ENCODE data around the gene CADPS. TPM values are rescaled to one million over a fixed set of nuclear protein-coding genes. Genes with fewer than 3 reads are reported as not detected.

The CADPS gene
- total RNA-seq, 1 donor from 2014 or later: 14.3 TPM

- intact Hi-C loops (cut with micrococcal nuclease): loop anchor here (5.0 kb wide), 1 partner anchor 525 kb away; no protein-coding TSS in a partner anchor
- ATAC-seq (no peak), DNase-seq (no peak)
These were observed 207.5 kb downstream of the CADPS start for GRCh38 chr3:62667714-62668113.

GRCh38 chr3:62665627-62666437 is 209.4 kb downstream of the CADPS start:
- ATAC-seq: peak; percentile 87
- intact Hi-C loops (cut with micrococcal nuclease): loop anchor here (5.0 kb wide), 1 partner anchor 526 kb away; no protein-coding TSS in a partner anchor
- peak; percentile 67 for DNase-seq

- ATAC-seq (no peak), DNase-seq (no peak)
- intact Hi-C loops (cut with micrococcal nuclease): no loop called here
These were observed 212.5 kb downstream of the CADPS start for GRCh38 chr3:62662677-62663076.

- intact Hi-C loops (cut with micrococcal nuclease): no loop called here
- ATAC-seq: no peak
These were observed 215.6 kb downstream of the CADPS start for GRCh38 chr3:62659660-62660059.

GRCh38 chr3:62655691-62656063 is 219.5 kb downstream of the CADPS start:
- intact Hi-C loops (cut with micrococcal nuclease): no loop called here
- peak; percentile 80 for ATAC-seq
- no peak for DNase-seq

More at GRCh38 chr3:62659660-62660059, 215.6 kb downstream of the CADPS start:
- no peak for DNase-seq

- DNase-seq (no peak), ATAC-seq (peak; percentile 63)
- intact Hi-C loops (cut with micrococcal nuclease): no loop called here
These were observed 220.0 kb downstream of the CADPS start for GRCh38 chr3:62655056-62655690.

- no peak for ATAC-seq
- DNase-seq: no peak
- intact Hi-C loops (cut with micrococcal nuclease): no loop called here
These were observed 221.4 kb downstream of the CADPS start for GRCh38 chr3:62653796-62654195.

GRCh38 chr3:62647711-62648110 is 227.5 kb downstream of the CADPS start:
- DNase-seq (no peak), ATAC-seq (no peak)
- intact Hi-C loops (cut with micrococcal nuclease): no loop called here

GRCh38 chr3:62644493-62644892 is 230.7 kb downstream of the CADPS start:
- ATAC-seq: no peak

GRCh38 chr3:62638316-62638715 is 236.9 kb downstream of the CADPS start:
- ATAC-seq (no peak), DNase-seq (no peak)
- intact Hi-C loops (cut with micrococcal nuclease): no loop called here

More at GRCh38 chr3:62644493-62644892, 230.7 kb downstream of the CADPS start:
- DNase-seq: no peak
- intact Hi-C loops (cut with micrococcal nuclease): no loop called here

GRCh38 chr3:62636235-62636826 is 238.9 kb downstream of the CADPS start:
- ATAC-seq (peak; percentile 80), DNase-seq (no peak)
- intact Hi-C loops (cut with micrococcal nuclease): no loop called here

- ATAC-seq: no peak
- intact Hi-C loops (cut with micrococcal nuclease): no loop called here
These were observed 242.5 kb downstream of the CADPS start for GRCh38 chr3:62632510-62633294.

GRCh38 chr3:62631488-62631887 is 243.7 kb downstream of the CADPS start:
- DNase-seq (no peak), ATAC-seq (no peak)
- intact Hi-C loops (cut with micrococcal nuclease): no loop called here

More at GRCh38 chr3:62632510-62633294, 242.5 kb downstream of the CADPS start:
- DNase-seq: no peak

- intact Hi-C loops (cut with micrococcal nuclease): no loop called here
- ATAC-seq (no peak), DNase-seq (no peak)
These were observed 244.6 kb downstream of the CADPS start for GRCh38 chr3:62630664-62631063.

- peak; percentile 50 for ATAC-seq
- no peak for DNase-seq
- intact Hi-C loops (cut with micrococcal nuclease): no loop called here
These were observed 249.9 kb downstream of the CADPS start for GRCh38 chr3:62625268-62625667.

- ATAC-seq (no peak), DNase-seq (no peak)
- intact Hi-C loops (cut with micrococcal nuclease): no loop called here
These were observed 251.0 kb downstream of the CADPS start for GRCh38 chr3:62624185-62624584.

GRCh38 chr3:62622553-62623174 is 252.6 kb downstream of the CADPS start:
- ATAC-seq (peak; percentile 61), DNase-seq (no peak)
- intact Hi-C loops (cut with micrococcal nuclease): no loop called here

GRCh38 chr3:62621925-62622324 is 253.3 kb downstream of the CADPS start:
- ATAC-seq (no peak), DNase-seq (no peak)
- intact Hi-C loops (cut with micrococcal nuclease): no loop called here

- intact Hi-C loops (cut with micrococcal nuclease): no loop called here
- ATAC-seq (no peak), DNase-seq (no peak)
These were observed 254.0 kb downstream of the CADPS start for GRCh38 chr3:62621176-62621575.
